Esophagus squamous epithelium (tissue), 4 donors: ENCODE data around the gene NFYA.

Source experiments
- CTCF ChIP-seq, 6 experiments: fragments of 450-650 bp in 4 of 6; fragments of 200-600 bp in 2 of 6; sonication (generic) in 2 of 6; IDR thresholded peaks; one replicate each; pipeline ENCODE4 v1.5.1; 2016 to 2019; ENCODE audit warnings: antibody characterized with exemption in 6 of 6, mild to moderate bottlenecking in 4 of 6, moderate library complexity in 4 of 6
- POLR2A ChIP-seq, 4 donors: fragments of 450-650 bp; IDR thresholded peaks; one replicate each; pipeline ENCODE4 v1.6.1; 2017; ENCODE audit warnings: antibody characterized with exemption in 4 of 4, mild to moderate bottlenecking in 4 of 4, moderate library complexity in 3 of 4

- no peak for TF ChIP-seq CTCF (IDR thresholded peaks at IDR 0.05)
- TF ChIP-seq POLR2A (IDR thresholded peaks at IDR 0.05) = no peak
These were observed 59.5 kb downstream of the NFYA start for GRCh38 chr6:41132254-41132653.
